Measurements from ENCODE around the gene BAHD1.

The BAHD1 gene

GRCh38 chr15:40424483-40425115 lies 16.2 kb upstream of the BAHD1 start:
- DNase-seq: no peak

- no peak for DNase-seq
These were observed 15.1 kb upstream of the BAHD1 start for GRCh38 chr15:40425681-40426080.

DNA sequence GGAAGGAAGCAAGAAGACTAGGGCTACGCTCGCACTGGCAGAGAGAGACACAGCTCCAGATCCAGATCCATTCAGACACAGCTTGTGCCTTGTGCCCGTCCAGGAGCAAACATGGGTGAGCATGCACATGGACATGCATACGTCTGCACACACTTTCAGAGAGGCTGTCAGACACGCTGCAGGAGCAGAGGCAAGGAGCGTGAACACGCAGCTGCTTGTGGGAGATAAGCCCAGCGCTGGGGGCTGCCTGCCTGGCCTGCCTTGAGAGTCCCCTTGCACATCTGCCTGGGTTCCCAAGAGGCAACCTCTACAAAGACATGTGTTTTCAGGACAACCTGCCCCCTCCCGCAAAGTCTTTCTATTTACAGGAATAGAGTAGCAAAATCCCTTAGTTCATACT lies 13.6 kb upstream of the BAHD1 start:
- DNase-seq: no peak

GRCh38 chr15:40428185-40428584 lies 12.6 kb upstream of the BAHD1 start:
- no peak for DNase-seq

DNA sequence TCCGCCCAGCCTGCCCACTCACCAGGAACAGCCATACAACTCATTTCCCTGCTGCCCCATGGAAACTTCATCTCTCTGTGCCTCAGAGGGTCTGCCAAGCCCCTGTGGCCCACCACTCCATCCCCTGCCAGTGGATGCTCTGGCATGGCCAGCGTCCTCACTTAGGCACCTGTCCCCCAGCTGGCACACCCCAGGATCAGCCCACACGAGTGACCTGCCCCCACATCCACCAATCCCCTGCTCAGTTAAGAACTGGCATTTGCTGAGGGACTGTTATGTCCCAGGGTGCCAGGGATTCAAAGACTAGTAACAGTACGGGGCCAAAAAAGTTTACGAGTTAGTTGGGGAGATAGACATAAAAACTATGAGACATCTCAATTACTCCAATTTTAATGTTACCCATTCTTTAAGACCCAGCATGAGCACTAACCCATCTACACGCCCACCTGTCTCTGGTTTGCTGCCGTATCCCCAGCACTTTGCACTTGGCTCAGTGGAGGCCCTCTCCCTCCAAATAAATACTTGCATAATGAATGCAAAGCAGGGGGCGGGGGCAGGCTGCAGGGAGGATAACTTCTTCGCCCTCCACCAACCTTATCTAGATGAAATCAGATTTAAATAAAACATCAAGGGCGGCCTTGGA lies 11.6 kb upstream of the BAHD1 start:
- no peak for DNase-seq

DNA sequence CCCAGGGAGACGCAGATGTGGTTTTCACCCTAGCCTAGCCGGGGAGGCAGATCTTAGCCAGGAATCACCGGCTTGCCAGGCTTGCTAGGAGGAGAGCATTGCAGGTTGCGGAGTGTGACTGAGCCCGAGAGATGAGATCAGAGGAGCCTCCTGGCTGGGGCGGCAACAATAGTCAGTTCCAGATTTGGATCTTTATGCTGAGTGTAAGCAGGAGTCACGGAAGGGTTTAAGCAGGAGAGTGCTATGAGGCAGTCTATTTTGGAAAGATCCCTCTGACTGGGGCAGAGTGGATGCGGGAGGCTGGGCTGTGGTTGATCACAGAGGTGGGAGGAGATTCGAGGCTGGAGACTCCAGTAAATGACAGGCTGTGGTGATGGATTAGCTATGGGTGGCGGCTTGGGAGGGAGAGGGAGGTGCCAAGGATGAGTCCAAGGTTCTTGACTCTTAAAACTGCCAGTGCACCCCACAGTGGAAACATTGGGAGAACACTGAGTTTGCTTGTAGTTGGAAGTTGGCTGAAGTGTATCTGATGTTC lies 10.4 kb upstream of the BAHD1 start:
- no peak for DNase-seq

DNA sequence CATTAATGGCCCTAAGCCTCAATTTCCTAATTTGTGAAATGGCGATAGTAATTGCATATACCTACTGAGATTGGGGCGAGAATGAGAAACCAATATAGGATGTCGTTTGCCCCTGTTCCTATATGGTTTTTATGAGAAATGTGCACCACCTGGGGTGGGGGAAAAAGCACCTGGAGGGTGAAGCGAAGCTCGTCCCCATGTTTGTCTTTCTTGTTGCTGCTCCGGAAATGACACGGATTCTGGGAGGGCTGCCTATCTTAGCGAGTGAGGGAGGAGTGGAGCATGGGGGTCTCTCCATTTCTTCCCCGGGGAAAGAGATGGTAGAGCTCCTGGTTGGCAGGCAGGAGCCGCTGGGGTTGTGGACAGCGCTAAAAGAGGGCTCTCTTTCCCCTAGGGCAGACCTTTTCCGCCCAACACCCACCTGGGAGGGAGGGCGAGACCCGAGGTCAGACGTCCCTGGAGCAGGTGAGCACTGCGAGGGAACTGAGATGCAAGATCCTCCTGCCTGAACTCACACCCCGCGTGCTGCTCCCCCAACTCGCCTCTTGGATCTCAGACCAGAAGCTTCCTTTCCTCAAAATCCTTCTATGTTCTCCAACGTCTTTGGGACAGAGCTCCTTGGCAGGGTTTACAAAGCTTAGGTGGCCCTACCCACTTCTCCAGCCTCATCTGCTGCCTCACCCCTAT lies 5.6 kb upstream of the BAHD1 start:
- no peak for DNase-seq

GRCh38 chr15:40435710-40436089 lies 5.1 kb upstream of the BAHD1 start:
- no peak for DNase-seq

DNA sequence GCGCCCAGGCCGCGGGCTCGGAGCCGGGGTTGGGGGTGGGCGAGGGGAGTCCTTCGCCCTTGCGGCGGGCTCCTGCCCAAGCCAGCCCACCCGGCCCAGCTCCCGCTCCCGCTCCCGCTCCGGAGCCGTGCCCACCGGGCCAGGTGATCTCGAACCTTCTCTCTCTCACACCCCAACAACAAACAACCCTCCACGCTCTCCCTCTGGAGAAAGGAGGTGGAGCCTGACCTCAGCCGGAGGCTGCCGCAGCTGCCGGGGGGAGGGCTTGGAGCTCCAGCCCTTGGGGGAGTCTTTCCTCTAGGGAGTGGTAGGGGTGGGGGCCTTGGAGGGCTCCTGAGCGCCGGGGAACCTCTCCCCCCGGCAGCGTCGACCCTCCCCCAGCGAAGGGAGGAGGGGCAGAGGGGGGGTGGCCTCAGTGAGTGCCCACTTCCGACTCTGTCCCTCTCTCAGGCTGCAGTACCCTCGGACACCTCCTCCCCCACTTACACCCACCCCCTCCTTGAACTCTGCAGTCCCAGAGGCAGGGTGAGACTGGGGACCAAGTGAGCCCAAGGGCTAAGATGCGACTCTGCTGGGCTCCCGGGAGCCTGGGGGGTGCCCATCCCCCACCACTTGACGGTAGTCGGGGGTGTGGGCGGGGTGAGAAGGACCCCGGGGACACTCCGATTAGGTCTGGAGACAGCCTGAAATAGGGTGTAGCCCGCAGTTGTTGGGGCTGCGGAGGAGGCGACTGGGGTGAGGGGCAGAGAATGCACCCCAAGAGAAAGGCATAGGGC lies 4.4 kb upstream of the BAHD1 start:
- no peak for DNase-seq

DNA sequence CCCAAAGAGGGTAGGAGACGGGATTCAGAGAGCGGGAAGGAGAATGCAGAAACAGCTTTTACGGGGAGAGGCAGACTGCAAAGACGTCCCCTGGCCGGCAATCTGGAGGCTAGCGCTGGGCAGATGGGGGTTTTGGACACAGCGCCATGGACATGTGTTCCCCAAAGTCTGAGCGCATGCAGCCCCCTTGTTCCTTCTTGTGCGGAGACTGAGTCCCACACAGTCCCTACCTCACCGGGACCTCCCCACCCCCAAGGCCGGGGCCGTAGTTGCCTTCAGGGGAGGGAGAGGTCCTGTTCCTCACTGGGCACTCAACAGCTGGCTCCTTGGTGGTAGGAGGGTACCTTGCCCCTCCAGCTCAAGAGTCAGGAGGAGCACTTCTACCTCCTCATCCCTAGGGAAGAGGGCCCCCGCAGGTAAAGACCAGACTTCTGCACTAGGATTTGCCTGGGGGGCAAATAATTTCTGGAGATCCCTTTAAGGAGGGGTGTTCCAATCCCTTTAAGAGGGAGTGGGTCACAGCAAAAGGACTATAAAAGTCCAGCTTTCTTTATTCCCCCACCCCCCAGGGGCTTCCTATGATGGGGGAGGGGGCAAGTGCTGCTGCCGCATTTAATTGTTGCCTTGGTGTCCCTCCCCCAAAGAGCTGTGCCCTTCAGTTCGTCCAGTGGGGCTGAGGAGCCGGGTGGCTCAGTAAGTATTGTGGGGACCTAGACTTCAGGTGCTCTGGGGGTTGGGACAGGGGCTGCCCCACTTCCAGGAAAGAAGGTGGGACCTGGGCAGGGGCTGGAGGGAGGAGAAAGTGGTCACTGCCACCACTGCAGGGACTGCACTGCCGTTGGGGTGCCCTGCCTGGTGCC lies 3.6 kb upstream of the BAHD1 start:
- DNase-seq: no peak

GRCh38 chr15:40437752-40438687 lies 2.7 kb upstream of the BAHD1 start:
- DNase-seq: no peak

GRCh38 chr15:40438712-40439111 lies 2.0 kb upstream of the BAHD1 start:
- no peak for DNase-seq

DNA sequence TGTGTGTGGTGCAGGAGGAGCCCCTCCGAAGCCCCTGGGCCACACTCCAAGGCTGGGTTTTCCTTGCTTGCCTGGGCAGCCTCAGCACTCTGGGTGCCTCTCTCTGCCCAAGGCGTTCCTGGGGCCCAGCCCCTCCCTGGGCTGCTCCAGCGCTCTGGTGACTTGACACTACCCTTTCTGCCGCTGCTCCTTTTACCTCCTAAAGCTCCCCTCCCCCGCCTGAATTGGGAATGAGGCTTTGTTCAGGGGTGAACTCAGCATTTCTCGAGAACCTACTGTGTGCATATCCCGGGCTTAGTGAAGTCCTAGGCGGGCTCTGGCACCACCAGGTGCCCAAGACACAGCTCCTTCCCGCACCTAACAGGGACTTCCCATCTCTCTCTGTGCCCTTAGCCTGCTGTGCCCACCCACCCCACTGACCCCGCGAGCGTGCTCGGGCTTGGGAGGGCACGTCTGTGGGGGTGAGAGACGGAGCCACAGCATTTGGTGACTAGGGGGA lies 1.2 kb upstream of the BAHD1 start:
- DNase-seq: no peak

GRCh38 chr15:40439960-40440742 lies 602 bp upstream of the BAHD1 start:
- no peak for DNase-seq

DNA sequence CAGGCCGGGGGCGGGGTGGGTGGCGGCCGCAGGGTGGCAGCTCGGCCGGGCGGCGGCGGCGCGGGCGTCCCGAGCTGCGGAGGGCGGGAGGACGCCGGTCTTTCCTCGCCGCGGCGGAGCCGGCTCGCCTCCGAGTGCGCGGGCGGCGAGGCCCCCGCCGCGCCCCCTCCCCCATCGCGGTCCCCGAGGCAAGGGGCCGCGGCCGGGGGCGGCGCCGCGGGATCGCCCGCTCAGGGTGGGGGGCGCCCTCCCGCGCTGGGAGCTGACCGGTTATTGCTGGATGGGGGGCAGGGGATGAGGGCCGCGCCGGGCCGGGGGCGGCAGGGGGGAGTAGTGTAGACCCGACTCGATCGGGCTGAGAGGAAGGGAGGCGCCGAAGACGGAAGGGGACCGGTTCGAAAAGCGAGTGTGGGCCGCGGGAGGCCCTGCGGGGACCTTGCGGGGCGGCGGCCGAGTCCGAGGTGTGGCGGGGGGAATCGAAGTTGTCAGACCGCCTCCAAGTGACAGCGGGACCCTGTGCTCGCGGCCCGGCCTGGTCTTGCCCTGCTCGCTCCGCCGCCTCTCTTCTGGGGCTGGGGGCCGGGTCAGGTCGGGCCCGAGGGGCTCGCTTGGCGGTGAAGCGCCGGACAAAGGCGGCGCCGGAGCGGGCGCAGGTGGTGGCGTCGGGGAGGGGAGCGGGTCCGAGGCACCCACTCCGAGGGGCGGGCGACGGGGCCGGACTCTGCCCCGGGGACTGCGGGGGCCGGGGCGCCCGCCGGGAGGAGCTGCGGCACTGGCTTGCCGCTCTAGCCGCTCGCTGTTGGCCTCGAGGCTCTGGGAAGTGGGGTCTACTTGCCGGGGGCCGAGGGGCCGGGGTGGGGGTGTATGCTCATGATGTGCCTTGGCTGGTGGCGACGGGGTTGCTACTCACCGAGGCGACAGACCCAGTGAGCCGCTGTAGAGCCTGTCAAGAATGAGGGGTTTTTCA lies 1.1 kb downstream of the BAHD1 start:
- no peak for DNase-seq

GRCh38 chr15:40443255-40443654 lies 2.5 kb downstream of the BAHD1 start:
- DNase-seq: no peak

GRCh38 chr15:40443846-40444245 lies 3.1 kb downstream of the BAHD1 start:
- DNase-seq: no peak

GRCh38 chr15:40444736-40445135 lies 4.0 kb downstream of the BAHD1 start:
- no peak for DNase-seq

GRCh38 chr15:40445421-40445922 lies 4.7 kb downstream of the BAHD1 start:
- no peak for DNase-seq
